GM23338 (cell line): ENCODE data around the gene MAPK7.

ENCODE experiments used
- CREB1 ChIP-seq: fragments of 250-450 bp; sonication (Bioruptor Pico); IDR thresholded peaks from 2 replicates; pipeline ENCODE4 v1.5.0; 2020; ENCODE audit warnings: low read depth, mild to moderate bottlenecking, moderate library complexity
- CTCF ChIP-seq, 2 experiments: fragments of 200-600 bp in 1 of 2; sonication (generic) in 1 of 2; conservative IDR thresholded peaks; 2 replicates each; pipeline versions ENCODE4 v1.5.1 to v1.6.1; 2016 to 2017; ENCODE audit warnings: antibody characterized with exemption in 2 of 2, low read depth in 2 of 2, mild to moderate bottlenecking in 2 of 2, moderate library complexity in 1 of 2
- ETS1 ChIP-seq: IDR thresholded peaks from 2 replicates; pipeline ENCODE4 v1.6.1; 2016; ENCODE audit warnings: antibody characterized with exemption
- EZH2 ChIP-seq: fragments of 200-600 bp; sonication (generic); IDR thresholded peaks from one replicate; pipeline ENCODE4 v1.8.0; 2017; ENCODE audit warnings: antibody characterized with exemption, mild to moderate bottlenecking, low read depth; ENCODE audit not compliant: unreplicated experiment
- EZH2phosphoT487 ChIP-seq: fragments of 200-600 bp; sonication (generic); IDR thresholded peaks from one replicate; pipeline ENCODE4 v1.8.1; 2018; ENCODE audit warnings: antibody characterized with exemption; ENCODE audit not compliant: unreplicated experiment
- JUNB ChIP-seq: IDR thresholded peaks from one replicate; pipeline ENCODE4 v1.6.1; 2016; ENCODE audit warnings: antibody characterized with exemption; ENCODE audit not compliant: unreplicated experiment
- NANOG ChIP-seq: IDR thresholded peaks from 2 replicates; pipeline ENCODE4 v1.6.1; 2016; ENCODE audit warnings: antibody characterized with exemption, borderline replicate concordance
- POLR2AphosphoS5 ChIP-seq: IDR thresholded peaks from 2 replicates; pipeline ENCODE4 v1.6.1; 2016; ENCODE audit warnings: antibody characterized with exemption, low read depth
- REST ChIP-seq: IDR thresholded peaks from one replicate; pipeline ENCODE4 v1.6.1; 2018; ENCODE audit warnings: antibody characterized with exemption; ENCODE audit not compliant: unreplicated experiment
- STAT1 ChIP-seq: IDR thresholded peaks from one replicate; pipeline ENCODE4 v1.6.1; 2016; ENCODE audit warnings: antibody characterized with exemption; ENCODE audit not compliant: unreplicated experiment
- ZNF114 ChIP-seq: fragments of 250-450 bp; sonication (Bioruptor Pico); IDR thresholded peaks from 2 replicates; pipeline ENCODE4 v1.5.0; 2020; ENCODE audit warnings: mild to moderate bottlenecking, moderate library complexity
- ZNF331 ChIP-seq: fragments of 250-450 bp; sonication (Bioruptor Pico); IDR thresholded peaks from 2 replicates; pipeline ENCODE4 v1.5.0; 2020; ENCODE audit warnings: low read depth, mild to moderate bottlenecking, moderate library complexity

- no peak for TF ChIP-seq REST
- no peak for TF ChIP-seq CTCF (conservative IDR thresholded peaks at IDR 0.05; ENCODE audit: low read depth in 2 of 2)
- TF ChIP-seq EZH2: no peak
- no peak for TF ChIP-seq NANOG
- no peak for TF ChIP-seq ZNF114 (CRISPR knock-in tag)
- no peak for TF ChIP-seq ETS1
- TF ChIP-seq JUNB: no peak
- no peak for TF ChIP-seq CREB1 (CRISPR knock-in tag)
- TF ChIP-seq POLR2AphosphoS5: no peak
- no peak for TF ChIP-seq EZH2phosphoT487
- no peak for TF ChIP-seq ZNF331
- TF ChIP-seq STAT1: no peak
These were observed 16.4 kb upstream of the MAPK7 start for GRCh38 chr17:19361944-19362276.
